HepG2 (cell line): ENCODE data around the gene EPM2A. TPM values are rescaled to one million over a fixed set of nuclear protein-coding genes. Genes with fewer than 3 reads are reported as not detected.

ENCODE experiments used
- AHR ChIP-seq: IDR thresholded peaks from 2 replicates; pipeline ENCODE4 v1.6.1; 2018; ENCODE audit warnings: missing genetic modification reagents, missing compliant biosample characterization
- CBFB ChIP-seq: sonication (generic); formaldehyde crosslinking; IDR thresholded peaks from 2 replicates; pipeline ENCODE4 v1.4.0; 2020; ENCODE audit warnings: missing genetic modification reagents
- DPF2 ChIP-seq: sonication (generic); formaldehyde crosslinking; IDR thresholded peaks from 2 replicates; pipeline ENCODE4 v1.4.0; 2020; ENCODE audit warnings: mild to moderate bottlenecking, low read depth, missing genetic modification reagents, borderline replicate concordance
- E2F5 ChIP-seq: sonication (generic); formaldehyde crosslinking; conservative IDR thresholded peaks from 2 replicates; pipeline ENCODE4 v1.4.0; 2020; ENCODE audit warnings: missing genetic modification reagents
- ETV6 ChIP-seq: sonication (generic); formaldehyde crosslinking; conservative IDR thresholded peaks from 2 replicates; pipeline ENCODE4 v1.4.0; 2020; ENCODE audit warnings: missing genetic modification reagents
- GPN1 ChIP-seq: sonication (generic); formaldehyde crosslinking; IDR thresholded peaks from 2 replicates; pipeline ENCODE4 v1.5.1; 2020; ENCODE audit warnings: missing genetic modification reagents, borderline replicate concordance
- HIC2 ChIP-seq: sonication (generic); formaldehyde crosslinking; IDR thresholded peaks from 2 replicates; pipeline ENCODE4 v1.9.0; 2022; ENCODE audit warnings: low read depth, missing genetic modification reagents
- KMT2A ChIP-seq: sonication (generic); formaldehyde crosslinking; IDR thresholded peaks from 2 replicates; pipeline ENCODE4 v1.4.0; 2020; ENCODE audit warnings: missing genetic modification reagents
- SAP130 ChIP-seq: IDR thresholded peaks from 2 replicates; pipeline ENCODE4 v1.6.1; 2016; ENCODE audit warnings: low read depth
- SRSF1 ChIP-seq: fragments of 200-400 bp; formaldehyde crosslinking; optimal IDR thresholded peaks from 2 replicates; pipeline ENCODE3; 2017; ENCODE audit warnings: mild to moderate bottlenecking, low read depth, low read length, moderate library complexity
- STAG1 ChIP-seq: sonication (generic); formaldehyde crosslinking; IDR thresholded peaks from 2 replicates; pipeline ENCODE4 v1.4.0; 2020; ENCODE audit warnings: missing genetic modification reagents
- ZBTB21 ChIP-seq: sonication (generic); formaldehyde crosslinking; IDR thresholded peaks from 2 replicates; pipeline ENCODE4 v1.4.0; 2020; ENCODE audit warnings: missing genetic modification reagents
- ZBTB38 ChIP-seq: sonication (generic); formaldehyde crosslinking; IDR thresholded peaks from 2 replicates; pipeline ENCODE4 v1.5.1; 2020; ENCODE audit warnings: mild to moderate bottlenecking, missing genetic modification reagents
- ZFP1 ChIP-seq: IDR thresholded peaks from 2 replicates; pipeline ENCODE4 v1.6.1; 2016
- ZFYVE20 ChIP-seq: sonication (generic); formaldehyde crosslinking; IDR thresholded peaks from 2 replicates; pipeline ENCODE4 v1.8.0; 2023; ENCODE audit warnings: low read depth, mild to moderate bottlenecking, moderate library complexity, missing genetic modification reagents, borderline replicate concordance
- ZMYM3 ChIP-seq: sonication (generic); formaldehyde crosslinking; IDR thresholded peaks from 2 replicates; pipeline ENCODE4 v1.5.1; 2020; ENCODE audit warnings: mild to moderate bottlenecking, missing genetic modification reagents
- ZNF280D ChIP-seq: sonication (generic); formaldehyde crosslinking; IDR thresholded peaks from 2 replicates; pipeline ENCODE4 v1.5.1; 2020; ENCODE audit warnings: mild to moderate bottlenecking, missing genetic modification reagents
- ZNF367 ChIP-seq: sonication (generic); formaldehyde crosslinking; IDR thresholded peaks from 2 replicates; pipeline ENCODE4 v1.4.0; 2020; ENCODE audit warnings: missing genetic modification reagents, borderline replicate concordance
- ZNF614 ChIP-seq: IDR thresholded peaks from 2 replicates; pipeline ENCODE4 v1.6.1; 2018; ENCODE audit warnings: missing biosample characterization, missing genetic modification reagents, inconsistent platforms, borderline replicate concordance
- ZNF652 ChIP-seq: IDR thresholded peaks from 2 replicates; pipeline ENCODE4 v1.6.1; 2016; ENCODE audit warnings: low read depth, borderline replicate concordance
- ZNF790 ChIP-seq: sonication (generic); formaldehyde crosslinking; IDR thresholded peaks from 2 replicates; pipeline ENCODE4 v1.8.0; 2022; ENCODE audit warnings: missing genetic modification reagents, mild to moderate bottlenecking, borderline replicate concordance
- ZSCAN20 ChIP-seq: sonication (generic); formaldehyde crosslinking; IDR thresholded peaks from 2 replicates; pipeline ENCODE4 v1.4.0; 2020; ENCODE audit warnings: missing genetic modification reagents, mild to moderate bottlenecking, borderline replicate concordance
- polyA plus RNA-seq, 8 experiments: library from polyadenylated mRNA; depleted of rRNA in 3 of 8; stranded (reverse) in 7 of 8; unstranded in 1 of 8; fragments of >200 nt; fragmentation: Illumina TruSeq in 4 of 8; extraction: Trizol in 4 of 8; gene quantifications; 2 replicates each; pipeline versions ENCODE4 v1.2.1 to v1.2.3, GENCODE V29; 2011 to 2016; ENCODE audit warnings: low read depth in 4 of 8, missing spikeins in 1 of 8, mixed read lengths in 1 of 8; ENCODE audit not compliant: insufficient read depth in 1 of 8
- total RNA-seq, 5 experiments: library from RNA; depleted of rRNA; stranded (reverse); fragments of >200 nt; fragmentation: Illumina TruSeq; extraction: Trizol; gene quantifications; 2 replicates each; pipeline ENCODE4 v1.2.3, GENCODE V29; 2016; ENCODE audit warnings: low read depth in 1 of 5
- TF ChIP-seq, protein P1 (sequence below): IDR thresholded peaks from 2 replicates; pipeline ENCODE4 v1.6.1; 2018; ENCODE audit warnings: missing genetic modification reagents

EPM2A gene
- total and polyA plus RNA-seq, 2 of the 13 experiments (the other 11 are each of a cell fraction or from before 2014, with no cell fraction given), result 4.6 to 9.2 TPM

DNA sequence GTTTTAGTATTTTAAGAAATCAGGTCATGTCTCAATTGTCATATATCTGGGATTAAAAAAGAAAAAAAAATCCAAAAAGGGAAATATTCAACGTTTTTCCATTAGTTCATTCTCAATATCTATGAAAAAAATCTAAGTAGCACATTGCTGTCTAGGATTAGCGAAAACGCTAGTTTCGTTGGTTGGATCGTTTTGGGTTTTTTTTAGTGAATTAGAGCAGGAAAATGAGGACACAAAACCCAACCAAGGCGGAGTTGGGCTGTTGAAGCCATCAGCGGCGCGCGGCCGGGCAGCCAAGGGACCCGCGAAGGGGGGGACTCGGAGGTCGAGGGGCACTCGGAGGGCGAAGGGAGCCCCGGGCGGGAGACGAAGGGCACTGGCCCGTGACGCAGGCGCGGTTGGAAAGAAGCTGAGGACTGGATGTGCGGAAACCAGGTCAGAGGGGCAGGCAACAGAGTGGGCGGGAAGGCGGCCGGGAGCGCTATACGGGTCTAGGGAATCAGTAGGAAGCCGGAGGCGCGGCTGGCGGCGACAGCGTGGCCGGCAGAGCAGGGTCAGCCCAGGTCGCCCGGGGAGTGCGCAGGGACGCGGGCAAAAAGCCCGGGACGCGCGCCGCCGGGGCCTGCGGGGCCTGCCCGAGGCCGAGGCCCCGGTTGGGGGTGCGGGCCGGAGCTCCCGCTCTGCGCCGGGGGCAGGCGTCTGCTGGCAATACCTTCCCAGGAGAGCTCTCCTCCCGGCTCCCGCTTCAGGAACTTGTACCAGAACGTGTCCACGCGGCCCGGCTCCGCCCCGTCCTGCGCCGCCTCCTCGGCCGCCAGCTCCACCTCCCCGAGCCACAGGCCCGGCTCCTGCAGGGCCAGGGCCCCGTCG is 599 bp downstream of the EPM2A start (continued):
- TF ChIP-seq HIC2 (CRISPR knock-in tag), result peak; percentile 91
- TF ChIP-seq ZSCAN20 (CRISPR knock-in tag), result peak; percentile 21; the same call in 1 of the 2 replicates
- no peak for TF ChIP-seq ZNF790
- TF ChIP-seq ZMYM3 (CRISPR knock-in tag), result peak; percentile 76
- no peak for TF ChIP-seq GPN1 (CRISPR knock-in tag)
- TF ChIP-seq ZNF614 (CRISPR knock-in tag), result 0 out of 2 replicates have a peak, but pooled peaks have one; percentile 69
- peak; percentile 62; the same call in 1 of the 2 replicates for TF ChIP-seq ZBTB21 (CRISPR knock-in tag)
- TF ChIP-seq, protein P1, sequence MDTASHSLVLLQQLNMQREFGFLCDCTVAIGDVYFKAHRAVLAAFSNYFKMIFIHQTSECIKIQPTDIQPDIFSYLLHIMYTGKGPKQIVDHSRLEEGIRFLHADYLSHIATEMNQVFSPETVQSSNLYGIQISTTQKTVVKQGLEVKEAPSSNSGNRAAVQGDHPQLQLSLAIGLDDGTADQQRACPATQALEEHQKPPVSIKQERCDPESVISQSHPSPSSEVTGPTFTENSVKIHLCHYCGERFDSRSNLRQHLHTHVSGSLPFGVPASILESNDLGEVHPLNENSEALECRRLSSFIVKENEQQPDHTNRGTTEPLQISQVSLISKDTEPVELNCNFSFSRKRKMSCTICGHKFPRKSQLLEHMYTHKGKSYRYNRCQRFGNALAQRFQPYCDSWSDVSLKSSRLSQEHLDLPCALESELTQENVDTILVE, result peak; percentile 68; the same call in 1 of the 2 replicates
- TF ChIP-seq STAG1 (CRISPR knock-in tag), result peak; percentile 7; the same call in 1 of the 2 replicates
- peak; percentile 97 for TF ChIP-seq KMT2A (CRISPR knock-in tag)
- peak; percentile 91 for TF ChIP-seq CBFB (CRISPR knock-in tag)
- peak; percentile 57; the same call in 1 of the 2 replicates for TF ChIP-seq ETV6 (CRISPR knock-in tag)
- TF ChIP-seq ZFYVE20 (CRISPR knock-in tag), result no peak
- TF ChIP-seq ZNF367, result 0 out of 2 replicates have a peak, but pooled peaks have one; percentile 22
- TF ChIP-seq ZFP1 (CRISPR knock-in tag), result no peak
- no peak; the same call in 1 of the 2 replicates for TF ChIP-seq E2F5
- peak; percentile 96; the same call in 1 of the 2 replicates for TF ChIP-seq AHR (CRISPR knock-in tag)
- peak; percentile 62; the same call in 1 of the 2 replicates for TF ChIP-seq ZBTB38 (CRISPR knock-in tag)
- no peak for TF ChIP-seq DPF2 (CRISPR knock-in tag)
- TF ChIP-seq ZNF652 (CRISPR knock-in tag), result no peak
- TF ChIP-seq SAP130 (CRISPR knock-in tag), result peak; percentile 84
- peak; percentile 89 for TF ChIP-seq SRSF1
- TF ChIP-seq ZNF280D (CRISPR knock-in tag), result peak; percentile 91
